NCI-H2196 treated with DMSO at 0.1 percent for 48 hours (cell line): ENCODE results near the gene LRRC17.
"Not testable (repeated sequence)": the region's sequence is repeated elsewhere in the genome, so short reads cannot be mapped to it uniquely, and the experiment has no call there.

Source experiments
- DNase-seq: peaks from one replicate; lab custom pipeline; 2025; ENCODE audit not compliant: unreplicated experiment; lab: John Stamatoyannopoulos, UW

LRRC17 gene

DNA sequence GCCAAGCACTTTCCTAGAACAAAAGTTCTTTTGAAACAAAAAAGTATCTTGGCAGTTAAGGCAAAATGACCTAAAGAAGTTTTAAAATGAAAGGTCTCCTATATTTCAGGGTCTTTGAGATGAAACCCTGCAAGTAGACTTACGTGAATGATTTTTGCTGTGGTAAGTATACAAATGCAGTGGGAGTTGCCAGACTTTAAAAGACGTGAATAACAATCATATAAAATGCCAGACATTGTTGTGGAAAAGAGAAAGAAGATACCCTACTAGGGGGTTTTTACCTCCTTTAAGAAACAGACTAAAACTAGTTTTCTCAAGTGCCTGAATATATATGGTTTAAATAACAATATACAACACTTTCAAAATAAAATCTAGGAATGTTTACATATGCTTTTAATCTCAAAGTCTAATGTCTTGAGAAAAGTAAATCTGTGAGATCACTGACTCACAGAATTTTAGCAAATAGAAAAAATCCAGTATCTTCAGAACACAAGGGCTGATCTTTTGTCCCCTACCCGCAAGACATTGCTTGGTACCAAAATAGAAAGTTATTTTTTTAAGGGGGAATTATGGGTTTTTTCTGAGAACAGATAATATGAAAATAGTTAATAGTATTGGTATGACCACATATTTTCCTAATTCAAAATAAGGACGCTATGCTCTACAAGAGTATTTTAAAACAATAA is 29.5 kb downstream of the LRRC17 start:
- no peak for DNase-seq

DNA sequence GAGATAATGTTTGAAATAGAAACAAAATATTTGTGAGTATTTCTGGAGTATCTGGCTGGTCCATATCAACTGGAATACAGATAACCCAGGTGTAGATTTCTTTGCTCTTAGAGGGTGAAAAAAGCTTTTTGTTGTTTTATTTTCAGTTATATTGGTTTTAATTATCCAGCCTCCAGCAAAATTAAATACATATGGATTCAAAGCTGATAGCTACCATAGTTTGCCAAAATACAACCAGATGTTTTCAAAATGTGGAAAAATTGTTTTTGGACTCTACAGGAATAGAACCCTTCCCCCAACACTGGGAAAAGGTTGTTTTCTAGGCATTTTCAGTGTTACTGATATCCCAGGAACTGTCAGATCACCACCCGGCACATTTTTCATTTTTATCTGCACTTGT is 30.1 kb downstream of the LRRC17 start:
- DNase-seq = no peak

DNA sequence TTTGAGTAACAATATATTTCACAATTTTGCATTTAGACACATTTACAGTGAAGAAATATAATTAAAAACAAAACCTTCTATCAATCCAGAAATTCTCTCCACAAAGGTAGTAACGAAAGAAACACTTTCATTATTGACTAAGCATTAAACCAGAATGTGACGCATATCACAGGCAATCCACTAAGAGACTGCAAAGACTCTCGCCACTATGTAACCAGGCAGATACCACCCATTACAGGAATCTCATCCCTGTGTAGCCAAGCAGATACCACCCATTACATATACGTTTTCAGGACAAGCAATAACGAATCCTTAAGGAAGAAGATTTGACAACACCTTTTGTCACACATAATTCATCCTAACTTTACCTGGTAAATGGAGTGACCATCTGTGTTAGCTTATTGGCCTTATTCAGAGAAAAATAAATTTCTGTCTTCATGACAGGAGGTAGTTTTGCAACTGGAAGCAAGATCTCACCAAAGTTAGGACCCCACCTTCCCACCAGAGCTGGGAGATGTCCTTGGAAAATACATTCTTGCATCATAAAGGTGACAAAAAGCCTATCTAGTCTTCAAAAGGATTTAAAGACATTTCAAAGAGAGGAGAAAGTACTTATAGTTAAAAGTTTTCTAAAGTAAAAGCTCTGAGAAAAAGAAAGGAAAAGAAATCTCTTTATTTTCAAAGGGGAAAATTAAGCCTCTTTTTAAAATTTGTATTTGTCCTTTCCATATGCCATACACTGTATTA is 30.8 kb downstream of the LRRC17 start:
- DNase-seq = no peak

GRCh38 chr7:102944241-102944640 is 31.4 kb downstream of the LRRC17 start:
- no peak for DNase-seq

DNA sequence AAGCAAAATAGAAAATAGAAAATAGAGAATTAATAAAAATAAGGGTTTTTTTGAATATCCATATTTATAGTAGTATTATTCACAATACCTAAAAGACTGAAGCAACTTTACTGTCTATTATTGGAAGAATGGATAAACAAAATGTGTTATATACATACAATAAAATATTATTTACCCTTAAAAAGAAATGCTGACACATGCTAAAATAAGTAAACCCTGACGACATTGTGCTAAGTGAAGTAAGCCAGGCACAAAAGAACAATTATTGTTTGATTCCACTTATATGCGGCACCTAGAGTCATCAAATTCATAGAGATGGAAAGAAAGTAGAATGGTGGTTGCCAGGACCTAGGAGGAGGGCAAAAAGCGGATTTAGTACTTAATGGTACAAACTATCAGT is 39.0 kb downstream of the LRRC17 start:
- DNase-seq = no peak

- no peak for DNase-seq
Observed at GRCh38 chr7:102953406-102953805, 40.6 kb downstream of the LRRC17 start.

DNA sequence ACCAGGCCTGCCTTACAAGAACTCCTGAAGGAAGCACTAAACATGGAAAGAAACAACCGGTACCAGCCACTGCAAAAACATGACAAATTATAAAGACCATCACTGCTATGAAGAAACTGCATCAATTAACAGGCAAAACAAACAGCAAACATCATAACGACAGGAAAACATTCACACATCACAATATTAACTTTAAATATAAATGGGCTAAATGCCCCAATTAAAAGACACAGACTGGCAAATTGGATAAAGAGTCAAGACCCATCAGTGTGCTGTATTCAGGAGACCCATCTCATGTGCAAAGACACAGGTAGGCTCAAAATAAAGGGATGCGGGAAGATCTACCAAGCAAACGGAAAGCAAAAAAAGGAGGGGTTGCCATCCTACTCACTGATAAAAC is 41.6 kb downstream of the LRRC17 start:
- not testable (repeated sequence) for DNase-seq

GRCh38 chr7:102958004-102958403 is 45.2 kb downstream of the LRRC17 start:
- not testable (repeated sequence) for DNase-seq

DNA sequence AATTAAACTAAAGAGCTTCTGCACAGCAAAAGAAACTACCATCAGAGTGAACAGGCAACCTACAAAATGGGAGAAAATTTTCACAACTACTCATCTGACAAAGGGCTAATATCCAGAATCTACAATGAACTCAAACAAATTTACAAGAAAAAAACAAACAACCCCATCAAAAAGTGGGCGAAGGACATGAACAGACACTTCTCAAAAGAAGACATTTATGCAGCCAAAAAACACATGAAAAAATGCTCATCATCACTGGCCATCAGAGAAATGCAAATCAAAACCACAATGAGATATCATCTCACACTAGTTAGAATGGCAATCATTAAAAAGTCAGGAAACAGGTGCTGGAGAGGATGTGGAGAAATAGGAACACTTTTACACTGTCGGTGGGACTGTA is 49.2 kb downstream of the LRRC17 start:
- DNase-seq = not testable (repeated sequence)

- DNase-seq = no peak
Observed at GRCh38 chr7:102966465-102966864, 53.7 kb downstream of the LRRC17 start.

GRCh38 chr7:102967798-102968197 is 55.0 kb downstream of the LRRC17 start:
- no peak for DNase-seq

GRCh38 chr7:102973096-102973802 is 60.4 kb downstream of the LRRC17 start:
- DNase-seq = no peak

- no peak for DNase-seq
Observed at GRCh38 chr7:102974366-102975236, 61.8 kb downstream of the LRRC17 start.

DNA sequence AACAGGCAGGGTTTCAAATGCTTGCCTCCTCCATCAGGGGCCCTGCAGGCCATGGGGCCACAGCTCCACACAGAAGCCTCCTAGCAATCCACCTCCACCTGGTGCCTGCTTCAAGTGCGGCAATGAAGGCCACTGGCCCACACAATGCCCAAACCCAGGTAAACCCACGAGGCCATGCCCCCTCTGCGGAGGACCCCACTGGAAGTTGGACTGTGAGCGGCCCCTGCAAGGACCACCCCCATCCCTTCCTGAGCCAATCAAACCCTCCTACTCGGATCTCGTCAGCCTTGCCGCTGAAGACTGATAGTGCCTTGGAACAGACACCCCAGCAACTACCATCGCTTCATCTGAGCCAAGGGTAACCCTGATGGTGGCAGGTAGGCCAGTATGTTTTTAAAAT is 63.1 kb downstream of the LRRC17 start:
- DNase-seq = no peak

- DNase-seq = no peak
Observed at GRCh38 chr7:102976493-102976892, 63.7 kb downstream of the LRRC17 start.

DNA sequence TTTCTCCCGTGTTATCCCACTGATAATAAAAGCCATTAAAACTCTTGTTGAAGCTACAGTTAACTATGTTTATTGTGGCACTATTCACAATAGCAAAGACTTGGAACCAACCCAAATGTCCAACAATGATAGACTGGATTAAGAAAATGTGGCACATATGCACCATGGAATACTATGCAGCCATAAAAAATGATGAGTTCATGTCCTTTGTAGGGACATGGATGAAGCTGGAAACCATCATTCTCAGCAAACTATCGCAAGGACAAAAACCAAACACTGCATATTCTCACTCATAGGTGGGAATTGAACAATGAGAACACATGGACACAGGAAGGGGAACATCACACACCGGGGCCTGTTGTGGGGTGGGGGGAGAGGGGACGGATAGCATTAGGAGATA is 64.8 kb downstream of the LRRC17 start:
- not testable (repeated sequence) for DNase-seq

DNA sequence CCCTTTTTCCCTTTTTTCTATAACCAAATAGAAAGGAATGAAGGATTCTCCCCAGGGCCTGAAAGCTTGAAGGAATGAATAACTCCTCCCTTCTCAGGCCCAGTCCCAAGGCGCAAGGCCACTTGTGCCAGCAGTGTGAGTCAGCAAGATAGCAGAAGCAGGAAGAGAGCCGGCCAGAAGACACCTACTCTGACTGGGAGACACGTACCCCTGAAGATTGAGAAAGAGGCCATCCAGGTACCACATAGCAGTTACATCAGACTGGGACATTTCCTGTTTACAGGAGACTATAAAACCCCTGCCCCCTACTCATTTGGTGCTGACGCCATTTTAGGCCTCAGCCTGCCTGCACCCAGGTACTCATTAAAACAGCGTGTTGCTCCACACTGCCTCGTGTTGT is 65.5 kb downstream of the LRRC17 start:
- DNase-seq = no peak

- no peak for DNase-seq
Observed at GRCh38 chr7:102979670-102980069, 66.9 kb downstream of the LRRC17 start.

DNA sequence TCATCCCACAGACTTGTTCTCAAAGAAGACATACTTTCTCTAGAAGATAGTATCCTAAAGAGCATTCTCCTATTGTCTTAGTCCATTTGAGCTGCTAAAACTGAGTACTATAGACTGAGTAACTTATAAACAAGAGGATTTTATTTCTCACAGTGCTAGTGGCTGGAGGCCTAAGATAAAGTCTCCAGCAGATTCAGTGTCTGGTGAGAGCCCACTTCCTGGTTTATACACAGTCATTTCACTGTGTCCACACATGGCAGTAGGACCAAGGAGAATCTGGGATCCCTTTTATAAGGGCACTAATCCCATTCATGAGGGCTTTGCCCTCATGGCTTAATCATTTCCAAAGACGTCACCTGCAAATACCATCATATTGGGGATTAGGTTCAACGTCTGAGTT is 68.7 kb downstream of the LRRC17 start:
- no peak for DNase-seq

GRCh38 chr7:102982235-102982634 is 69.4 kb downstream of the LRRC17 start:
- DNase-seq = no peak

GRCh38 chr7:102983602-102984001 is 70.8 kb downstream of the LRRC17 start:
- no peak for DNase-seq
